A673 (cell line): ENCODE measurements around the gene NEGR1.

ENCODE experiments used
- CTCF ChIP-seq: fragments of 300-800, 200-600 bp; sonication (generic); conservative IDR thresholded peaks from 2 replicates; pipeline ENCODE4 v1.5.1; 2017; ENCODE audit warnings: low read depth, mild to moderate bottlenecking, antibody characterized with exemption, low read length, moderate library complexity, mixed read lengths
- EZH2 ChIP-seq: fragments of 200-600 bp; sonication (generic); IDR thresholded peaks from 2 replicates; pipeline ENCODE4 v1.6.1; 2017; ENCODE audit warnings: borderline replicate concordance, low read depth, mild to moderate bottlenecking, mixed read lengths, antibody characterized with exemption, low read length; ENCODE audit not compliant: poor library complexity, severe bottlenecking

GRCh38 chr1:71561206-71561605, 721.1 kb downstream of the NEGR1 start:
- no peak for TF ChIP-seq CTCF
- no peak for TF ChIP-seq EZH2
